GM12878 (cell line): ENCODE data around the gene PDLIM3. TPM values are rescaled to one million over a fixed set of nuclear protein-coding genes. Genes with fewer than 3 reads are reported as not detected.

Experiments
- ATAC-seq: fragments of 200-7000 bp; cut with Tn5 transposase; 3 replicates; pipeline ENCODE4 v1.9.1; 2020; ENCODE audit warnings: mild to moderate bottlenecking, moderate library complexity
- BruUV-seq: library from RNA; stranded (reverse); fragments of 400-500 nt; replicated peaks from 2 replicates; lab custom pipeline; 2021; lab: Mats Ljungman, UMichigan
- CTCF ChIA-PET: fragments of 300-600 bp; sonication (Branson Sonifier 250); formaldehyde crosslinking; extraction: SDS; loops from one replicate; lab custom pipeline; 2021; ENCODE audit warnings: inconsistent platforms; lab: Yijun Ruan, JAX
- POLR2A ChIA-PET: fragments of 350-600 bp; formaldehyde crosslinking; extraction: SDS; loops from one replicate; lab custom pipeline; 2021; ENCODE audit warnings: inconsistent platforms; lab: Charles Lee
- RAD21 ChIA-PET: fragments of 300-600 bp; sonication (Branson Sonifier 250); formaldehyde crosslinking; loops from one replicate; lab custom pipeline; 2023; ENCODE audit warnings: antibody characterized with exemption; ENCODE audit not compliant: unreplicated experiment; lab: Charles Lee
- SMC1A ChIA-PET: fragments of 300-600 bp; sonication (Branson Sonifier 250); formaldehyde crosslinking; loops from one replicate; lab custom pipeline; 2023; ENCODE audit not compliant: unreplicated experiment, uncharacterized antibody; lab: Charles Lee
- DNase-seq: peaks from one replicate; pipeline ENCODE4 v3.0.0-alpha.2; 2011; ENCODE audit warnings: low read depth, low spot score
- FAIRE-seq: peaks from 3 replicates; lab custom pipeline; 2011; peaks lifted over from hg19 to GRCh38; lab: Jason Lieb, UNC
- H2AFZ ChIP-seq: 2 replicates; pipeline ENCODE4 v1.6.0; 2011; ENCODE audit warnings: low read depth, low read length, control low read depth; ENCODE audit not compliant: control insufficient read depth
- H3K27ac ChIP-seq: 2 replicates; pipeline ENCODE4 v1.5.1; 2011; ENCODE audit warnings: control low read depth; ENCODE audit not compliant: control insufficient read depth, insufficient read depth
- H3K27me3 ChIP-seq, 2 experiments: replicated peaks in 1 of 2; 2 replicates each; pipeline versions ENCODE4 v1.6.0 to v1.6.1; 2011; ENCODE audit warnings: low read length in 1 of 2; ENCODE audit not compliant: control insufficient read depth in 2 of 2, insufficient read depth in 2 of 2
- H3K36me3 ChIP-seq, 2 experiments: 2 replicates each; pipeline ENCODE4 v1.5.1; 2011; ENCODE audit warnings: low read length in 1 of 2; ENCODE audit not compliant: control insufficient read depth in 2 of 2, insufficient read depth in 2 of 2
- H3K4me1 ChIP-seq: 2 replicates; pipeline ENCODE4 v1.6.1; 2011; ENCODE audit warnings: mild to moderate bottlenecking, low read length, moderate library complexity, mixed read lengths; ENCODE audit not compliant: control insufficient read depth, insufficient read depth
- H3K4me2 ChIP-seq: 2 replicates; pipeline ENCODE4 v1.6.0; 2011; ENCODE audit warnings: control low read depth; ENCODE audit not compliant: control insufficient read depth, insufficient read depth
- H3K4me3 ChIP-seq: fragments of 200-600 bp; sonication (generic); 2 replicates; pipeline ENCODE4 v1.5.1; 2016
- H3K79me2 ChIP-seq: 2 replicates; pipeline ENCODE4 v1.6.0; 2011; ENCODE audit warnings: low read length; ENCODE audit not compliant: control insufficient read depth, insufficient read depth
- H3K9ac ChIP-seq: 2 replicates; pipeline ENCODE4 v1.8.0; 2011; ENCODE audit warnings: low read length, control low read depth, mixed read lengths; ENCODE audit not compliant: control insufficient read depth, insufficient read depth
- H3K9me3 ChIP-seq: replicated peaks from 3 replicates; pipeline ENCODE4 v1.5.1; 2011; ENCODE audit warnings: mild to moderate bottlenecking, low read length; ENCODE audit not compliant: control insufficient read depth, insufficient read depth
- H4K20me1 ChIP-seq: 2 replicates; pipeline ENCODE4 v1.6.0; 2011; ENCODE audit not compliant: control insufficient read depth, insufficient read depth
- BCL11A ChIP-seq: IDR thresholded peaks from 2 replicates; pipeline ENCODE4 v1.6.1; 2011; ENCODE audit warnings: low read depth, low read length
- CBX5 ChIP-seq: sonication (generic); IDR thresholded peaks from 2 replicates; pipeline ENCODE4 v1.6.1; 2016; ENCODE audit warnings: low read depth, moderate library complexity, mild to moderate bottlenecking, inconsistent platforms
- EZH2 ChIP-seq: IDR thresholded peaks from 2 replicates; pipeline ENCODE4 v1.6.1; 2012; ENCODE audit warnings: low read depth, mild to moderate bottlenecking, control low read depth, inconsistent platforms, low read length, borderline replicate concordance; ENCODE audit not compliant: control insufficient read depth
- FOXK2 ChIP-seq: fragments of 450-650 bp; IDR thresholded peaks from 2 replicates; pipeline ENCODE4 v1.6.1; 2017; ENCODE audit warnings: mild to moderate bottlenecking, moderate library complexity
- FOXM1 ChIP-seq: IDR thresholded peaks from 2 replicates; pipeline ENCODE4 v1.6.1; 2012; ENCODE audit warnings: low read depth, mild to moderate bottlenecking, inconsistent platforms, low read length, moderate library complexity
- GABPA ChIP-seq: IDR thresholded peaks from 2 replicates; pipeline ENCODE4 v1.6.1; 2014; ENCODE audit warnings: antibody characterized with exemption, low read depth, mild to moderate bottlenecking, inconsistent platforms
- MLLT1 ChIP-seq: fragments of 450-650 bp; IDR thresholded peaks from 2 replicates; pipeline ENCODE4 v1.6.1; 2016; ENCODE audit warnings: mild to moderate bottlenecking
- MTA3 ChIP-seq: IDR thresholded peaks from 2 replicates; pipeline ENCODE4 v1.6.1; 2012; ENCODE audit warnings: low read length, inconsistent platforms, borderline replicate concordance
- NFYB ChIP-seq: IDR thresholded peaks from 2 replicates; pipeline ENCODE4 v1.6.1; 2011; ENCODE audit warnings: low read depth, mild to moderate bottlenecking, low read length, improper control_type of control experiment, moderate library complexity; ENCODE audit not compliant: insufficient read depth
- PAX5 ChIP-seq: IDR thresholded peaks from 2 replicates; pipeline ENCODE4 v1.6.1; 2011; ENCODE audit warnings: low read depth, low read length, borderline replicate concordance
- SPI1 ChIP-seq: IDR thresholded peaks from 2 replicates; pipeline ENCODE4 v1.6.1; 2011; ENCODE audit warnings: low read depth, mild to moderate bottlenecking, low read length, moderate library complexity, borderline replicate concordance; ENCODE audit not compliant: insufficient read depth
- TCF7 ChIP-seq: IDR thresholded peaks from 2 replicates; pipeline ENCODE4 v1.6.1; 2014; ENCODE audit warnings: antibody characterized with exemption, borderline replicate concordance
- ZNF687 ChIP-seq: fragments of 450-650 bp; IDR thresholded peaks from 2 replicates; pipeline ENCODE4 v1.6.1; 2017; ENCODE audit warnings: mild to moderate bottlenecking, moderate library complexity
- WGBS: methylation state at CpG from one replicate; pipeline ENCODE4 v1.1.6; 2016; ENCODE audit warnings: low lambda C conversion rate; ENCODE audit not compliant: insufficient replicate concordance, insufficient coverage; ENCODE audit errors: missing lambda C conversion rate; 5-methylcytosine and 5-hydroxymethylcytosine counted together
- in situ Hi-C: fragments of 300-500 bp; cut with MboI; formaldehyde crosslinking; loops from 9 replicates; pipeline ENCODE4 v1.14.3; 2018; ENCODE audit warnings: mixed read lengths
- intact Hi-C: fragments of 100-400 bp; cut with micrococcal nuclease; formaldehyde crosslinking; loops from one replicate; pipeline ENCODE4 v1.14.2; 2022; ENCODE audit not compliant: unreplicated experiment
- polyA plus RNA-seq, 11 experiments: library from polyadenylated mRNA; depleted of rRNA in 4 of 11; unstranded in 6 of 11; stranded (reverse) in 5 of 11; fragments of >200 nt; fragmentation: Nextera tagmentation in 4 of 11; fragmentation: Illumina TruSeq in 1 of 11; extraction: Ambion mirVana in 4 of 11; extraction: Trizol in 1 of 11; gene quantifications; 1 replicate in 1 of 11; 2 replicates in 10 of 11; pipeline versions ENCODE4 v1.2.1 to v1.2.3, GENCODE V29; 2011 to 2016; ENCODE audit warnings: inconsistent platforms in 2 of 11, missing spikeins in 2 of 11, low read depth in 1 of 11
- total RNA-seq, 4 experiments: library from RNA; depleted of rRNA in 3 of 4; stranded (reverse); fragments of >200 nt in 3 of 4; fragmentation: Illumina TruSeq in 1 of 4; extraction: Trizol in 1 of 4; gene quantifications; 2 replicates each; pipeline versions ENCODE4 v1.2.1 to v1.2.3, GENCODE V29; 2013 to 2021

Gene PDLIM3
- total and polyA plus RNA-seq, 10 of the 15 experiments (the other 5 are each of a cell fraction or from before 2014, with no cell fraction given): 0.04 to 0.43 (median 0.08) TPM; not detected in 7

- no peak overlapping the region for H3K27ac ChIP-seq
- no peak overlapping the region for H3K4me2 ChIP-seq
- CTCF ChIA-PET: no interaction called here
- no peaks in the 10 kb centered on the region for H3K36me3 ChIP-seq
- DNase-seq (no peak), FAIRE-seq (no peak), ATAC-seq (no peak)
- intact Hi-C loops: no loop called here
- no peak overlapping the region for H3K9ac ChIP-seq
- in situ Hi-C loops: no loop called here
- BruUV-seq: no TSS peak
- 87% methylated on average over 8 of the region's 8 CpGs for WGBS
- POLR2A ChIA-PET: no interaction called here
- no peaks in the 10 kb centered on the region for H3K27me3 ChIP-seq
- no peaks in the 10 kb centered on the region for H3K79me2 ChIP-seq
- RAD21 ChIA-PET: no interaction called here
- SMC1A ChIA-PET: no interaction called here
- no peaks in the 10 kb centered on the region for H3K9me3 ChIP-seq
- no peak overlapping the region for H3K4me3 ChIP-seq
- H4K20me1 ChIP-seq: no peaks in the 10 kb centered on the region
- no peak overlapping the region for H2AFZ ChIP-seq
- TF ChIP-seq TCF7 (no peak), NFYB (0 out of 2 replicates have a peak, but pooled peaks have one; percentile 50)
- no peaks in the 10 kb centered on the region for H3K4me1 ChIP-seq
Observed at GRCh38 chr4:185461565-185461964, 73.7 kb downstream of the PDLIM3 start.

- ATAC-seq: no peak
- Histone ChIP-seq H2AFZ (no peak overlapping the region), H3K36me3 (no peaks in the 10 kb centered on the region), H3K27me3 (no peaks in the 10 kb centered on the region), H3K9ac (no peak overlapping the region), H3K27ac (no peak overlapping the region), H3K4me2 (no peak overlapping the region), H3K4me3 (no peak overlapping the region), H4K20me1 (no peaks in the 10 kb centered on the region), H3K9me3 (no peaks in the 10 kb centered on the region), H3K4me1 (no peaks in the 10 kb centered on the region), H3K79me2 (no peaks in the 10 kb centered on the region)
- FAIRE-seq: no peak
- intact Hi-C loops: no loop called here
- BruUV-seq: no TSS peak
- POLR2A ChIA-PET: no interaction called here
- WGBS: 52% methylated on average over 3 of the region's 3 CpGs
- SMC1A ChIA-PET: interaction anchor here (0.7 kb wide), 1 partner anchor 166 kb away, joined by 3 read pairs; no protein-coding TSS in a partner anchor
- DNase-seq: no peak
- CTCF ChIA-PET: interaction anchor here (0.5 kb wide), 1 partner anchor 380 kb away, joined by 4 read pairs; no protein-coding TSS in a partner anchor
- RAD21 ChIA-PET: no interaction called here
- in situ Hi-C loops: no loop called here
- no peak for TF ChIP-seq BCL11A
- TF ChIP-seq PAX5: no peak
- TF ChIP-seq CBX5: no peak
- TF ChIP-seq FOXM1: no peak
- TF ChIP-seq MLLT1: no peak
- TF ChIP-seq FOXK2: no peak
- no peak for TF ChIP-seq MTA3
- TF ChIP-seq GABPA: no peak
- no peak for TF ChIP-seq EZH2
- no peak for TF ChIP-seq ZNF687
- no peak for TF ChIP-seq SPI1
Observed at GRCh38 chr4:185457136-185457535, 78.2 kb downstream of the PDLIM3 start.
